ENCODE measurements around the gene RBFOX2.
A peak's percentile ranks its signal among the peaks of the same experiment; 100 is the strongest.

The RBFOX2 gene

DNA sequence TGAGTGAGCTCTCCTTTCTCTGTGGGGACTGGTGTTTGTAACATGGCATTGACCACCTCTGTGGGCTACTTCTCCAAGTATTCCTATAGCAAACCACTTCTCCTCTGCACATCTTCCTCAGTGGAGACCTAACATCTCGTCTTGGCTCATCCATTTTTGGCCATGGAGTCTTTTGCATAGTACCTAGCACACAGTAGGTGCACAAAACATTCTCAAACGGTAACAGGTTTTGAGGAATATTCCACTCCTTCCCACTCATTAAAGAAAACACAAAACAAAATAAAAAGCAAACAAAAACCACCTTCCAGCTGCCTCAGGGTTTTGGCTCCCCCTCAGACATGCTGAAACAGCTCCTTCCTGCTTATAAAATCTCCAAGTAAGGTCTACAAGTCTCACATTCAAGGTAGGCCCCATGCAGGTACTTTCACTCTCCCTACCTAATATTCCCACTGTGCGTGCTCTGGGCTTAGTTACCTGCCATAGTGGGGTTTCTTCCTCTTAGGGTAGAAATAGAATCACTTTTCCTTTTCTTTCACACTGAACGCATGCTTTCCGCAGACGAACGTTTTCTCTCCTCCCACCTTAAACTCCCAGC lies 132.4 kb downstream of the RBFOX2 start:
- Histone ChIP-seq H3K27ac (ENCODE audit: low read depth, low read length) (no peak overlapping the region), H3K4me1 (ENCODE audit: control insufficient read depth in 1 of 2, insufficient read depth in 2 of 2, low read length in 2 of 2) (peaks cover 11 to 14% of the 10 kb centered on the region in 2 donors), H3K4me3 (ENCODE audit: low read depth in 1 of 2, low read length in 2 of 2) (no peak overlapping the region), H3K9ac (ENCODE audit: low read depth in 1 of 2, low read length in 2 of 2) (no peak overlapping the region), H3K27me3 (ENCODE audit: control insufficient read depth in 1 of 2, insufficient read depth in 2 of 2, low read length in 2 of 2) (no peaks in the 10 kb centered on the region), H3K36me3 (ENCODE audit: control insufficient read depth in 1 of 2, insufficient read depth in 2 of 2, low read length in 2 of 2) (no peaks in the 10 kb centered on the region), H3K9me3 (ENCODE audit: control insufficient read depth in 1 of 2, low read length in 2 of 2) (no peaks in the 10 kb centered on the region)

DNA sequence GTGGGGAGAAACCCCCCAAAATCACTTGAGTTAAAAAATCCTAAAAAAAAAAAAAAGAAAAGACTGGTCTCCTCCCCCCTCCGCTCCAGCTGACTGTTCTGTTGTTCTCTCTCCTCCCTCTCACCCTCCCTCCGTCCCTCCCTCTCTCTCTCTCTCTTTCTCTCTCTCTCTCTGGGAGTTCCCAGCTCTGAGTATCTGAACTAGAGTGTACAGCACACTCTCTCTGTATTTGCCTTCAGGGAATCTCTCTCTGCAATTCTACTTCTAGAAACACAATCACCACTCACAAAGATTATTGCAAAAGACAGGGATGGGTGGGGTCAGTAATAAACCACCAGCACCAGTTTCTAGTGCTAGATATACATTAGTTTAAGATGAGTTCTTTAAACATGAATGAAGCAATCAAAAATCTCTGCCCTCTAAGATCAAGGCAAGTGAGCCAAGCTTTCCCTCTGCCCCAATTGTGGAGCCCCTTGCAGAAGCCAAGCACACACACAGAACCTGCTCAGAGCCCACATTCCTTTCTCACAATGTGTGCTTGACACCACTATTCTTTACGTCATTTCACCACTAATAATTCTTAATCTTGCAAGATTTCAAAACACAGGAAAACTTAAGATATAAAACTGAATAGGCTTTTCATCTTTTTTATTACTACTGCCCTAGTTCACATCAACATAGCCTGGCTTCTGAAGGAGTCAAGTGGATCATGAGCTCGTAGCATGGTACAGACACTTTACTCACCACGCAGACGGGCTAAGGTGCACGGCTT lies 133.5 kb downstream of the RBFOX2 start:
- H3K4me1 ChIP-seq (ENCODE audit: control insufficient read depth in 1 of 2, insufficient read depth in 2 of 2, low read length in 2 of 2): peaks cover 11 to 14% of the 10 kb centered on the region in 2 donors
- no peaks in the 10 kb centered on the region for H3K27me3 ChIP-seq (ENCODE audit: control insufficient read depth in 1 of 2, insufficient read depth in 2 of 2, low read length in 2 of 2)
- H3K9ac ChIP-seq (ENCODE audit: low read depth in 1 of 2, low read length in 2 of 2): no peak overlapping the region
- H3K4me3 ChIP-seq (ENCODE audit: low read depth in 1 of 2, low read length in 2 of 2): no peak overlapping the region
- H3K9me3 ChIP-seq (ENCODE audit: control insufficient read depth in 1 of 2, low read length in 2 of 2): no peaks in the 10 kb centered on the region
- no peaks in the 10 kb centered on the region for H3K36me3 ChIP-seq (ENCODE audit: control insufficient read depth in 1 of 2, insufficient read depth in 2 of 2, low read length in 2 of 2)
- no peak overlapping the region for H3K27ac ChIP-seq (ENCODE audit: low read depth, low read length)

DNA sequence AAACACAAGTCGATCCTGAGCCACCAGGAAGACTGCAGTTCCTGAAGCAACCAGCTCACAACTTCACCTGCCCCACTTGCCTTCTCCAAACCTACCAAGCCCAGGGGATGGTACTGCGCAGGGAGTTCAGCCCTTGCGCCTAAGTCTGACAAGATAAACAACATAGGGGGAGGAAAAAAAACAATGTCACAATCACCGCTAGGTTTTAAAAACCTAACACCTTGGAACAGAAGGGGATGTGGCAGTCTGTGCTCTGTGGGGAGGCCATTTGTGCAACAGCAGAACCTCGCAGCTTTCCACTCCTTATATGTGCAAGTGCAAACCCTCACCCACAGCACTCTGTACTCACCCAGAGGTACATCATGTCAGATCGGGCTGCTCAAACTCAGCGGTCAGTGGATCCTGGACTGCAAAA lies 134.2 kb downstream of the RBFOX2 start:
- H3K9me3 ChIP-seq (ENCODE audit: control insufficient read depth in 1 of 2, low read length in 2 of 2): no peaks in the 10 kb centered on the region
- H3K4me1 ChIP-seq (ENCODE audit: control insufficient read depth in 1 of 2, insufficient read depth in 2 of 2, low read length in 2 of 2): peaks cover 11 to 14% of the 10 kb centered on the region in 2 donors
- H3K4me3 ChIP-seq (ENCODE audit: low read depth in 1 of 2, low read length in 2 of 2): peak overlapping the region in 1 of 2 donors; percentile 44
- no peaks in the 10 kb centered on the region for H3K27me3 ChIP-seq (ENCODE audit: control insufficient read depth in 1 of 2, insufficient read depth in 2 of 2, low read length in 2 of 2)
- H3K27ac ChIP-seq (ENCODE audit: low read depth, low read length): no peak overlapping the region
- no peaks in the 10 kb centered on the region for H3K36me3 ChIP-seq (ENCODE audit: control insufficient read depth in 1 of 2, insufficient read depth in 2 of 2, low read length in 2 of 2)
- no peak overlapping the region for H3K9ac ChIP-seq (ENCODE audit: low read depth in 1 of 2, low read length in 2 of 2)

GRCh38 chr22:35893698-35894097 lies 134.9 kb downstream of the RBFOX2 start:
- H3K9me3 ChIP-seq (ENCODE audit: control insufficient read depth in 1 of 2, low read length in 2 of 2): no peaks in the 10 kb centered on the region
- H3K27me3 ChIP-seq (ENCODE audit: control insufficient read depth in 1 of 2, insufficient read depth in 2 of 2, low read length in 2 of 2): no peaks in the 10 kb centered on the region
- no peak overlapping the region for H3K4me3 ChIP-seq (ENCODE audit: low read depth in 1 of 2, low read length in 2 of 2)
- no peak overlapping the region for H3K27ac ChIP-seq (ENCODE audit: low read depth, low read length)
- peaks cover 11 to 14% of the 10 kb centered on the region in 2 donors for H3K4me1 ChIP-seq (ENCODE audit: control insufficient read depth in 1 of 2, insufficient read depth in 2 of 2, low read length in 2 of 2)
- H3K9ac ChIP-seq (ENCODE audit: low read depth in 1 of 2, low read length in 2 of 2): no peak overlapping the region
- H3K36me3 ChIP-seq (ENCODE audit: control insufficient read depth in 1 of 2, insufficient read depth in 2 of 2, low read length in 2 of 2): no peaks in the 10 kb centered on the region

DNA sequence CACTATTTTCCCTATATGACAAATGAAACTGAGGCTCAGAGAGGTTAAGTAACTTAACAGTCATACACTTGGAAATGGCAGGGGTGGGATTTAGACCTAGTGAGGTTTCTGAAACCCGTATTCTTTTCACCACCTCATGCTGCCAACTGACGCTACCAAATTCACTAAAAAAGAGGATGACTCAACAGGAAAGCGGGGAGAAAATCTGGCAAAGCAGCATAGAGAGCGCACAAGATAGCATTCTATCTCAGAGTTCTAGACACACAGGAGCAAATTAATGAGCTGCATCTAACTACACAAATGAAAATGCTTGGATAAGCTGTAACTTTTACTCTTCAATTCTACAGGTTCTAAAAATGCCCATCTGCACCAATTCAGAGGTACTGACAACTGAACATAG lies 136.4 kb downstream of the RBFOX2 start:
- Histone ChIP-seq H3K4me1 (ENCODE audit: control insufficient read depth in 1 of 2, insufficient read depth in 2 of 2, low read length in 2 of 2) (peaks cover 11 to 14% of the 10 kb centered on the region in 2 donors), H3K36me3 (ENCODE audit: control insufficient read depth in 1 of 2, insufficient read depth in 2 of 2, low read length in 2 of 2) (no peaks in the 10 kb centered on the region), H3K9ac (ENCODE audit: low read depth in 1 of 2, low read length in 2 of 2) (no peak overlapping the region), H3K9me3 (ENCODE audit: control insufficient read depth in 1 of 2, low read length in 2 of 2) (no peaks in the 10 kb centered on the region), H3K27me3 (ENCODE audit: control insufficient read depth in 1 of 2, insufficient read depth in 2 of 2, low read length in 2 of 2) (no peaks in the 10 kb centered on the region), H3K4me3 (ENCODE audit: low read depth in 1 of 2, low read length in 2 of 2) (no peak overlapping the region), H3K27ac (ENCODE audit: low read depth, low read length) (no peak overlapping the region)

GRCh38 chr22:35891442-35891841 lies 137.2 kb downstream of the RBFOX2 start:
- no peaks in the 10 kb centered on the region for H3K9me3 ChIP-seq (ENCODE audit: control insufficient read depth in 1 of 2, low read length in 2 of 2)
- H3K36me3 ChIP-seq (ENCODE audit: control insufficient read depth in 1 of 2, insufficient read depth in 2 of 2, low read length in 2 of 2): no peaks in the 10 kb centered on the region
- H3K4me3 ChIP-seq (ENCODE audit: low read depth in 1 of 2, low read length in 2 of 2): no peak overlapping the region
- H3K27me3 ChIP-seq (ENCODE audit: control insufficient read depth in 1 of 2, insufficient read depth in 2 of 2, low read length in 2 of 2): no peaks in the 10 kb centered on the region
- H3K27ac ChIP-seq (ENCODE audit: low read depth, low read length): no peak overlapping the region
- no peak overlapping the region for H3K9ac ChIP-seq (ENCODE audit: low read depth in 1 of 2, low read length in 2 of 2)
- H3K4me1 ChIP-seq (ENCODE audit: control insufficient read depth in 1 of 2, insufficient read depth in 2 of 2, low read length in 2 of 2): peaks cover 11 to 14% of the 10 kb centered on the region in 2 donors

- H3K9me3 ChIP-seq (ENCODE audit: control insufficient read depth in 1 of 2, low read length in 2 of 2): no peaks in the 10 kb centered on the region
Measured at GRCh38 chr22:35889071-35889470, 139.6 kb downstream of the RBFOX2 start.

DNA sequence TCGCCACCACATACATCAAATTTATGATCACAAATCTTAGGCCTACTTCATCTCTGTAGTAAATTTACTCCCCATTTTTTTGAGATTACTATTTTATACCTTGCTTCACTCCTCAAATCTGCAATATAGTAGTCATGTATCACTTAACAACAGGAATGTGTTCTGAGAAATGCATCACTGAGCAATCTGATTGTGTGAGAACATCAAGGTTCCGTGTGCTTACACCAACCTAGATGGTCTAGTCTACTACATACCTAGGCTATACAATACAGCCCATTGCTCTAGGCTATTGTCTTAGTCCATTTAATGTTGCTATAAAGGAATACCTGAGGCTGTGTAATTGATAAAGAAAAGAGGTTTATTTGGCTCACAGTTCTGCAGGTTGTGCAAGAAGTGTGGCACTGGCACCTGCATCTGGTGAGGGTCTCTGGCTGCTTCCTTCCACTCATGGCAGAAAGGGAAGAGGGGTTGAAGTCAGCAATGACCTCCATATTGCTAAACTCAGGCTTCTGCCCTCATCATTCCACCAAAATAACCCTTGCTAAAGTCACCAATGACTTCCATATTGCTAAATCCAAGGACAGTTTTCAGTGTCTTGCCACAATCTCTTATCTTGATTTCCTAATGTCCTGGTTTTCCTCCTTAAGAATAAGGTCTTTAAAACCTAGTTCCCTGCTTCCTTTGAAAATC lies 140.3 kb downstream of the RBFOX2 start:
- Histone ChIP-seq H3K4me3 (ENCODE audit: low read depth in 1 of 2, low read length in 2 of 2) (no peak overlapping the region), H3K9ac (ENCODE audit: low read depth in 1 of 2, low read length in 2 of 2) (no peak overlapping the region), H3K27ac (ENCODE audit: low read depth, low read length) (no peak overlapping the region), H3K9me3 (ENCODE audit: control insufficient read depth in 1 of 2, low read length in 2 of 2) (no peaks in the 10 kb centered on the region), H3K27me3 (ENCODE audit: control insufficient read depth in 1 of 2, insufficient read depth in 2 of 2, low read length in 2 of 2) (no peaks in the 10 kb centered on the region), H3K4me1 (ENCODE audit: control insufficient read depth in 1 of 2, insufficient read depth in 2 of 2, low read length in 2 of 2) (peaks cover 6% of the 10 kb centered on the region in 2 donors), H3K36me3 (ENCODE audit: control insufficient read depth in 1 of 2, insufficient read depth in 2 of 2, low read length in 2 of 2) (no peaks in the 10 kb centered on the region)

More at GRCh38 chr22:35889071-35889470, 139.6 kb downstream of the RBFOX2 start:
- Histone ChIP-seq H3K27me3 (ENCODE audit: control insufficient read depth in 1 of 2, insufficient read depth in 2 of 2, low read length in 2 of 2) (no peaks in the 10 kb centered on the region), H3K9ac (ENCODE audit: low read depth in 1 of 2, low read length in 2 of 2) (no peak overlapping the region), H3K36me3 (ENCODE audit: control insufficient read depth in 1 of 2, insufficient read depth in 2 of 2, low read length in 2 of 2) (no peaks in the 10 kb centered on the region), H3K4me1 (ENCODE audit: control insufficient read depth in 1 of 2, insufficient read depth in 2 of 2, low read length in 2 of 2) (peaks cover 5 to 10% of the 10 kb centered on the region in 2 donors), H3K27ac (ENCODE audit: low read depth, low read length) (no peak overlapping the region), H3K4me3 (ENCODE audit: low read depth in 1 of 2, low read length in 2 of 2) (no peak overlapping the region)

GRCh38 chr22:35887296-35887875 lies 141.2 kb downstream of the RBFOX2 start:
- Histone ChIP-seq H3K27ac (ENCODE audit: low read depth, low read length) (no peak overlapping the region), H3K9me3 (ENCODE audit: control insufficient read depth in 1 of 2, low read length in 2 of 2) (no peaks in the 10 kb centered on the region), H3K4me1 (ENCODE audit: control insufficient read depth in 1 of 2, insufficient read depth in 2 of 2, low read length in 2 of 2) (peaks cover 8 to 11% of the 10 kb centered on the region in 2 donors), H3K36me3 (ENCODE audit: control insufficient read depth in 1 of 2, insufficient read depth in 2 of 2, low read length in 2 of 2) (no peaks in the 10 kb centered on the region), H3K9ac (ENCODE audit: low read depth in 1 of 2, low read length in 2 of 2) (no peak overlapping the region), H3K27me3 (ENCODE audit: control insufficient read depth in 1 of 2, insufficient read depth in 2 of 2, low read length in 2 of 2) (no peaks in the 10 kb centered on the region), H3K4me3 (ENCODE audit: low read depth in 1 of 2, low read length in 2 of 2) (no peak overlapping the region)

DNA sequence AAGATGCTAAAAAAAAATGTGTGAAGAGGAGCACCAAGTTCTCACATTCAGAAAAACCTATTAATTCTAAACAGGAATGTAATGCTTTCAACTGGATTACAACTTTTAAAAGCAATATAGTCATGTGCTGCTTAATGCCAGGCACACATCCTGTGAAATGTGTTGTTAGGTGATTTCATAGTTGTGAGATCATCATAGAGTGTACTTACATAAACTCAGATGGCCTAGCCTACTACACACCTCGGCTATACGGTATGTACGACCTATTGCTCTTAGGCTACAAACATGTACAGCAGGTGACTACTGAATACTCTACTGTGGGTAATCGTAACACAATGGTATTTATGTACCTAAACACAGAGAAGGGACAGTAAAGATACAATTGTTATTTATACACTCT lies 142.3 kb downstream of the RBFOX2 start:
- peaks cover 10 to 16% of the 10 kb centered on the region in 2 donors for H3K4me1 ChIP-seq (ENCODE audit: control insufficient read depth in 1 of 2, insufficient read depth in 2 of 2, low read length in 2 of 2)
- H3K36me3 ChIP-seq (ENCODE audit: control insufficient read depth in 1 of 2, insufficient read depth in 2 of 2, low read length in 2 of 2): no peaks in the 10 kb centered on the region
- no peaks in the 10 kb centered on the region for H3K27me3 ChIP-seq (ENCODE audit: control insufficient read depth in 1 of 2, insufficient read depth in 2 of 2, low read length in 2 of 2)
- H3K9me3 ChIP-seq (ENCODE audit: control insufficient read depth in 1 of 2, low read length in 2 of 2): no peaks in the 10 kb centered on the region
- H3K9ac ChIP-seq (ENCODE audit: low read depth in 1 of 2, low read length in 2 of 2): no peak overlapping the region
- H3K27ac ChIP-seq (ENCODE audit: low read depth, low read length): no peak overlapping the region
- H3K4me3 ChIP-seq (ENCODE audit: low read depth in 1 of 2, low read length in 2 of 2): no peak overlapping the region

Data from duodenal mucosa (tissue), 2 donors.